ENCODE results near the gene PADI3.

PADI3 gene

GRCh38 chr1:17330856-17331255 lies 82.0 kb downstream of the PADI3 start:
- no peak for DNase-seq (ENCODE audit: low spot score)
- no peak overlapping the region for H3K4me3 ChIP-seq
- TF ChIP-seq CTCF (IDR thresholded peaks at IDR 0.05), result no peak
- H3K27ac ChIP-seq, result no peak overlapping the region

- no peak for TF ChIP-seq CTCF (IDR thresholded peaks at IDR 0.05)
- Histone ChIP-seq H3K27ac (no peak overlapping the region), H3K4me3 (no peak overlapping the region)
- DNase-seq (ENCODE audit: low spot score), result no peak
These were observed 84.2 kb downstream of the PADI3 start for GRCh38 chr1:17333081-17333480.
